HepG2 (cell line): ENCODE results near the gene ABTB2. TPM values are rescaled to one million over a fixed set of nuclear protein-coding genes. Genes with fewer than 3 reads are reported as not detected.

Experiments used
- AHR ChIP-seq: IDR thresholded peaks from 2 replicates; pipeline ENCODE4 v1.6.1; 2018; ENCODE audit warnings: missing genetic modification reagents, missing compliant biosample characterization
- ARID4A ChIP-seq: sonication (generic); formaldehyde crosslinking; IDR thresholded peaks from 2 replicates; pipeline ENCODE4 v1.5.0; 2020; ENCODE audit warnings: mild to moderate bottlenecking, missing genetic modification reagents, borderline replicate concordance
- DPF2 ChIP-seq: sonication (generic); formaldehyde crosslinking; IDR thresholded peaks from 2 replicates; pipeline ENCODE4 v1.4.0; 2020; ENCODE audit warnings: mild to moderate bottlenecking, low read depth, missing genetic modification reagents, borderline replicate concordance
- NCOA1 ChIP-seq: sonication (generic); formaldehyde crosslinking; IDR thresholded peaks from 2 replicates; pipeline ENCODE4 v1.9.0; 2021; ENCODE audit warnings: missing genetic modification reagents
- PAF1 ChIP-seq: IDR thresholded peaks from 2 replicates; pipeline ENCODE4 v1.6.1; 2016; ENCODE audit warnings: missing genetic modification reagents, missing compliant biosample characterization
- PHF20 ChIP-seq: sonication (generic); formaldehyde crosslinking; IDR thresholded peaks from 2 replicates; pipeline ENCODE4 v1.5.0; 2020; ENCODE audit warnings: mild to moderate bottlenecking, missing genetic modification reagents
- THAP11 ChIP-seq: IDR thresholded peaks from 2 replicates; pipeline ENCODE4 v1.6.1; 2016; ENCODE audit warnings: missing biosample characterization, missing genetic modification reagents
- ZBTB8A ChIP-seq: sonication (generic); formaldehyde crosslinking; IDR thresholded peaks from 2 replicates; pipeline ENCODE4 v1.4.0; 2020; ENCODE audit warnings: mild to moderate bottlenecking, low read depth, missing genetic modification reagents, borderline replicate concordance
- ZNF20 ChIP-seq: sonication (generic); formaldehyde crosslinking; IDR thresholded peaks from 2 replicates; pipeline ENCODE4 v1.4.0; 2020; ENCODE audit warnings: mild to moderate bottlenecking, moderate library complexity, missing genetic modification reagents
- ZNF432 ChIP-seq: sonication (generic); formaldehyde crosslinking; IDR thresholded peaks from 2 replicates; pipeline ENCODE4 v1.5.0; 2020; ENCODE audit warnings: missing genetic modification reagents, mild to moderate bottlenecking, borderline replicate concordance
- ZNF687 ChIP-seq: sonication (generic); formaldehyde crosslinking; IDR thresholded peaks from 2 replicates; pipeline ENCODE4 v1.5.1; 2020; ENCODE audit warnings: mild to moderate bottlenecking, missing genetic modification reagents, moderate library complexity
- ZUFSP ChIP-seq: sonication (generic); formaldehyde crosslinking; IDR thresholded peaks from 2 replicates; pipeline ENCODE4 v1.9.0; 2021; ENCODE audit warnings: missing genetic modification reagents, mild to moderate bottlenecking, borderline replicate concordance
- polyA plus RNA-seq, 8 experiments: library from polyadenylated mRNA; depleted of rRNA in 3 of 8; stranded (reverse) in 7 of 8; unstranded in 1 of 8; fragments of >200 nt; fragmentation: Illumina TruSeq in 4 of 8; extraction: Trizol in 4 of 8; gene quantifications; 2 replicates each; pipeline versions ENCODE4 v1.2.1 to v1.2.3, GENCODE V29; 2011 to 2016; ENCODE audit warnings: low read depth in 4 of 8, missing spikeins in 1 of 8, mixed read lengths in 1 of 8; ENCODE audit not compliant: insufficient read depth in 1 of 8
- total RNA-seq, 5 experiments: library from RNA; depleted of rRNA; stranded (reverse); fragments of >200 nt; fragmentation: Illumina TruSeq; extraction: Trizol; gene quantifications; 2 replicates each; pipeline ENCODE4 v1.2.3, GENCODE V29; 2016; ENCODE audit warnings: low read depth in 1 of 5

Gene ABTB2
- total and polyA plus RNA-seq, 2 of the 13 experiments (the other 11 are each of a cell fraction or from before 2014, with no cell fraction given): 5.1 to 15.4 TPM

- TF ChIP-seq THAP11 (CRISPR knock-in tag): no peak
- TF ChIP-seq NCOA1: no peak
- TF ChIP-seq ZBTB8A (CRISPR knock-in tag): no peak
- no peak for TF ChIP-seq ZUFSP (CRISPR knock-in tag)
- TF ChIP-seq PHF20 (CRISPR knock-in tag): no peak
- peak; percentile 56; the same call in 1 of the 2 replicates for TF ChIP-seq DPF2 (CRISPR knock-in tag)
- TF ChIP-seq AHR (CRISPR knock-in tag): no peak
- no peak for TF ChIP-seq ZNF20 (CRISPR knock-in tag)
- TF ChIP-seq ZNF687 (CRISPR knock-in tag): no peak
- no peak for TF ChIP-seq ARID4A
- no peak for TF ChIP-seq ZNF432
- TF ChIP-seq PAF1 (CRISPR knock-in tag): no peak
Measured at GRCh38 chr11:34363363-34364084, 5.7 kb upstream of the ABTB2 start (continued).
